Left ventricle myocardium inferior (tissue), 1 donor: ENCODE results near the gene GDF2. TPM values are rescaled to one million over a fixed set of nuclear protein-coding genes. Genes with fewer than 3 reads are reported as not detected.

Experiments
- DNase-seq: peaks from one replicate; pipeline ENCODE4 v3.0.0-alpha.2; 2020
- H3K27ac ChIP-seq: fragments of 200-600 bp; replicated peaks from 2 replicates; pipeline ENCODE4 v1.8.0; 2021
- H3K27me3 ChIP-seq: fragments of 200-600 bp; 2 replicates; pipeline ENCODE4 v1.8.0; 2021; ENCODE audit warnings: low read depth
- H3K36me3 ChIP-seq: fragments of 200-600 bp; 2 replicates; pipeline ENCODE4 v1.8.0; 2021
- H3K4me1 ChIP-seq: fragments of 200-600 bp; 2 replicates; pipeline ENCODE4 v1.8.0; 2021
- H3K4me3 ChIP-seq: fragments of 200-600 bp; 2 replicates; pipeline ENCODE4 v1.8.0; 2021; ENCODE audit warnings: mild to moderate bottlenecking, moderate library complexity
- H3K9me3 ChIP-seq: fragments of 200-600 bp; replicated peaks from 2 replicates; pipeline ENCODE4 v1.8.0; 2021
- intact Hi-C: fragments of 100-400 bp; cut with micrococcal nuclease; formaldehyde crosslinking; loops from one replicate; pipeline ENCODE4 v1.11.0; 2022
- total RNA-seq: library from RNA; stranded (reverse); fragmentation: NEBNext Ultra II Directional; extraction: Animal tissue kit (Norgen Biotek cat#: 25700); gene quantifications from one replicate; pipeline ENCODE4 v1.2.1, GENCODE V29; 2021
- TF ChIP-seq, protein P1 (sequence below): fragments of 200-600 bp; IDR thresholded peaks from 2 replicates; pipeline ENCODE4 v1.8.0; 2021; ENCODE audit warnings: antibody characterized with exemption, mild to moderate bottlenecking, borderline replicate concordance
- donor health status: DM: no; HTN: yes; CAD: no; lungs with severe emphysema.

Gene GDF2
- total RNA-seq, 1 donor from 2014 or later = not detected

DNA sequence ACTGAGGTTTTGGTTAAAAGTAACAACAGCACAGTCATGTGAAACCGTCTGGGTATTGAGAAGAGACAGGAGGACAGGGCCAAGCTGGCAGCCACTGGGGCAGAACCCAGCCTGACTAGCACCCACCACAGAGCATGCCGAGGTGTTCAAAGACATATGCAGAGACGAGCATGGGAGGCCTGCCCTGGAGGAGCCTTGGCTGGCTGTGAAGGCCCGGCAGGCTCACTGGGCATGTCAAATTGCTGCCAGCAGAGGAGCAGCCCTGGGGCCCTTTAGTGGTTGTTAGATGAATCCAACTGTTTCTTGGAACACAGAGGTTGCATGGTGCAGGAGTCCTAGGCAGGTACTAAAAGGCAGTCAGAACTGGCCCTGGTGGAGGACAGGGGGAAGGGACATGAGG lies 5.0 kb upstream of the GDF2 start:
- Histone ChIP-seq H3K36me3 (no peaks in the 10 kb centered on the region), H3K27ac (no peak overlapping the region), H3K9me3 (no peaks in the 10 kb centered on the region), H3K27me3 (peaks cover 18% of the 10 kb centered on the region), H3K4me1 (peaks cover 6% of the 10 kb centered on the region), H3K4me3 (no peak overlapping the region)
- DNase-seq = no peak
- intact Hi-C loops = loop anchor here (10.0 kb wide), 1 partner anchor 292 kb away; no protein-coding TSS in a partner anchor
- TF ChIP-seq, protein P1, sequence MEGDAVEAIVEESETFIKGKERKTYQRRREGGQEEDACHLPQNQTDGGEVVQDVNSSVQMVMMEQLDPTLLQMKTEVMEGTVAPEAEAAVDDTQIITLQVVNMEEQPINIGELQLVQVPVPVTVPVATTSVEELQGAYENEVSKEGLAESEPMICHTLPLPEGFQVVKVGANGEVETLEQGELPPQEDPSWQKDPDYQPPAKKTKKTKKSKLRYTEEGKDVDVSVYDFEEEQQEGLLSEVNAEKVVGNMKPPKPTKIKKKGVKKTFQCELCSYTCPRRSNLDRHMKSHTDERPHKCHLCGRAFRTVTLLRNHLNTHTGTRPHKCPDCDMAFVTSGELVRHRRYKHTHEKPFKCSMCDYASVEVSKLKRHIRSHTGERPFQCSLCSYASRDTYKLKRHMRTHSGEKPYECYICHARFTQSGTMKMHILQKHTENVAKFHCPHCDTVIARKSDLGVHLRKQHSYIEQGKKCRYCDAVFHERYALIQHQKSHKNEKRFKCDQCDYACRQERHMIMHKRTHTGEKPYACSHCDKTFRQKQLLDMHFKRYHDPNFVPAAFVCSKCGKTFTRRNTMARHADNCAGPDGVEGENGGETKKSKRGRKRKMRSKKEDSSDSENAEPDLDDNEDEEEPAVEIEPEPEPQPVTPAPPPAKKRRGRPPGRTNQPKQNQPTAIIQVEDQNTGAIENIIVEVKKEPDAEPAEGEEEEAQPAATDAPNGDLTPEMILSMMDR = no peak

DNA sequence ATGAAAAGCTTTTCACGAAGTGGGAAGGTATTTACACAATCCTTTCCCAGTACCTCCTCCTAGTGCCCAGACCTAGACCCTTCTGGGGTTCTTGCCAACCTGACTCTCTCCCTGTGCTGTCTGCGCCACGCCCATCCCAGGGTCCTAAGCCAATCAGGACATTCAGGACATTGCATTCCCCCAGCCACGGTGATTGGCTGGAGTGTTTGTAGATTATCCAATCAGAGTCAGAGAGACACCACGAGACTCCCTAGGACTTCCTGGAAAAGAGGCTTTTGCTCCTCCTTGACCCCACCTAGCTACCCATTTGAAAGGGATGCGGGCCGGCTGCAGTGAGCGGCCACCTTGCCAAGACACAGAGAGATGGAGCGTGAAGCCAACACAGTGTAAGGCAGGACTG lies 3.5 kb upstream of the GDF2 start:
- intact Hi-C loops = loop anchor here (10.0 kb wide), 1 partner anchor 294 kb away; no protein-coding TSS in a partner anchor
- TF ChIP-seq, protein P1 = no peak
- Histone ChIP-seq H3K4me3 (no peak overlapping the region), H3K9me3 (no peaks in the 10 kb centered on the region), H3K27me3 (peaks cover 23% of the 10 kb centered on the region), H3K27ac (no peak overlapping the region), H3K36me3 (no peaks in the 10 kb centered on the region), H3K4me1 (peaks cover 9% of the 10 kb centered on the region)
- DNase-seq = no peak

GRCh38 chr10:47319784-47320183 lies 2.5 kb upstream of the GDF2 start:
- no peak for DNase-seq
- Histone ChIP-seq H3K27ac (no peak overlapping the region), H3K4me3 (no peak overlapping the region), H3K36me3 (no peaks in the 10 kb centered on the region), H3K4me1 (peaks cover 9% of the 10 kb centered on the region), H3K9me3 (no peaks in the 10 kb centered on the region), H3K27me3 (peaks cover 27% of the 10 kb centered on the region)
- TF ChIP-seq, protein P1 = no peak
- intact Hi-C loops = loop anchor here (10.0 kb wide), 1 partner anchor 295 kb away; no protein-coding TSS in a partner anchor

- no peak overlapping the region for H3K27ac ChIP-seq
- intact Hi-C loops = no loop called here
- no peak for DNase-seq
- H3K9me3 ChIP-seq = no peaks in the 10 kb centered on the region
- H3K27me3 ChIP-seq = peaks cover 37% of the 10 kb centered on the region
- TF ChIP-seq, protein P1 = no peak
- H3K4me1 ChIP-seq = peaks cover 9% of the 10 kb centered on the region
- H3K4me3 ChIP-seq = no peak overlapping the region
- H3K36me3 ChIP-seq = no peaks in the 10 kb centered on the region
Measured at GRCh38 chr10:47320812-47321211, 1.4 kb upstream of the GDF2 start.

DNA sequence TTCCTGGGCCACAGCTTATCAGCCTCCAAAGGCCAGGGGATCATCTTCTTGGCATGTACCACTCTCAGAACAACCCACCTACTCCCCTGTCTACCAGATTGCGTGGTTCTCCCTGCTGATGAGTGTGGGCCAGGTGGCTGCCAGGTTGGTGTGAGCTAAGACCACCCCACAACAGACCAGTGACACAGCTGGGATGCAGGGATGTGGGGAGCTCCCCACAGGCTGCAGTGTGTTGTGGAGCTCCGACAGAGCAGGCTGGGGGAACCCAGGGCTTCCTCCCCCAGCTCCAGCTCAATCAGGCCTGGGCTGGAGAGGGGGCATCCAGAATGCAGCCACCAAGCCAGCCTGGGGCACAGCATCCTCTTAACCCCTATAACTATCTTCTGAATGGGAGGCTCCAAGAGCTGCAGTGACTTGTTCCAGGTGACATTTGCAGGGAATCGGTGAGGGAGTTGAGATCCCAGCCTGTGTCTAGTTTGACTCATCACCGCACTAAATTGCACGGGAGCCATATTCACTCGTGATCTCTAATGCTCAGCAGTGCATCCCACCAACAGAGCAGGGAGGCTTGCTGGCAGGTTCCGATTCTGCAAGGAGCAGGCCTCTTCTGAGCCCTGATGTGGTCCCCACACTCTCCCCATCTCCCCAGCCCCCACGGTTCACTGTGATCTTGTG lies 596 bp upstream of the GDF2 start:
- TF ChIP-seq, protein P1 = no peak

More for the DNA sequence above, 596 bp upstream of the GDF2 start:
- Histone ChIP-seq H3K27ac (no peak overlapping the region), H3K4me3 (no peak overlapping the region), H3K4me1 (peaks cover 17% of the 10 kb centered on the region), H3K27me3 (peaks cover 41% of the 10 kb centered on the region), H3K9me3 (no peaks in the 10 kb centered on the region), H3K36me3 (no peaks in the 10 kb centered on the region)
- intact Hi-C loops = no loop called here
- DNase-seq = no peak
